GM12875 (cell line): Measurements from ENCODE around the gene NCK2.

Source experiments
- H3K4me3 ChIP-seq: one replicate; pipeline ENCODE4 v1.5.1; 2011; ENCODE audit warnings: low read depth, low read length, control low read depth
- TF ChIP-seq, protein P1 (sequence below): IDR thresholded peaks from 2 replicates; pipeline ENCODE4 v1.5.1; 2011; ENCODE audit warnings: low read depth, mild to moderate bottlenecking, control low read depth, inconsistent platforms, low read length, moderate library complexity, borderline replicate concordance; ENCODE audit not compliant: insufficient read depth

NCK2 gene

DNA sequence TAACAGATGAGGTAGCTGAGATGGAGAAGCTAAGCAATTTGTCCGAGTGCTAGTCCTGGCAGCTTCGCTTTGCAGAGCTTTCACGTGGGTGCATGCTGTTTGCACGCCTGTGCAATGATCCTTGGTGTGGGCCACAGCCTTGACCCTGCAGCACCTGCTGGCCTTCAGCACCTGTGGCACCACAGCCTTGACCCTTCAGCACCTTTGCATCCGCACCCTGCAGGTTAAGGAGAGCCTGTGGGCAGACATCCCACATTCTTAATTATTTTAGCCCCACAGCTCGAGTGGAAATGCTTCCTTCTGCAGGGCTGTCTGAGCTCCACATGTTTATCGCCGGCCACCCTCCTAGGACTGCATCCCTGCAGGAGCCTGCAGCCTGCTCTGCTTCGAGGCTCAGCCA, 19.3 kb downstream of the NCK2 start:
- no peak overlapping the region for H3K4me3 ChIP-seq
- TF ChIP-seq, protein P1, sequence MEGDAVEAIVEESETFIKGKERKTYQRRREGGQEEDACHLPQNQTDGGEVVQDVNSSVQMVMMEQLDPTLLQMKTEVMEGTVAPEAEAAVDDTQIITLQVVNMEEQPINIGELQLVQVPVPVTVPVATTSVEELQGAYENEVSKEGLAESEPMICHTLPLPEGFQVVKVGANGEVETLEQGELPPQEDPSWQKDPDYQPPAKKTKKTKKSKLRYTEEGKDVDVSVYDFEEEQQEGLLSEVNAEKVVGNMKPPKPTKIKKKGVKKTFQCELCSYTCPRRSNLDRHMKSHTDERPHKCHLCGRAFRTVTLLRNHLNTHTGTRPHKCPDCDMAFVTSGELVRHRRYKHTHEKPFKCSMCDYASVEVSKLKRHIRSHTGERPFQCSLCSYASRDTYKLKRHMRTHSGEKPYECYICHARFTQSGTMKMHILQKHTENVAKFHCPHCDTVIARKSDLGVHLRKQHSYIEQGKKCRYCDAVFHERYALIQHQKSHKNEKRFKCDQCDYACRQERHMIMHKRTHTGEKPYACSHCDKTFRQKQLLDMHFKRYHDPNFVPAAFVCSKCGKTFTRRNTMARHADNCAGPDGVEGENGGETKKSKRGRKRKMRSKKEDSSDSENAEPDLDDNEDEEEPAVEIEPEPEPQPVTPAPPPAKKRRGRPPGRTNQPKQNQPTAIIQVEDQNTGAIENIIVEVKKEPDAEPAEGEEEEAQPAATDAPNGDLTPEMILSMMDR = no peak

DNA sequence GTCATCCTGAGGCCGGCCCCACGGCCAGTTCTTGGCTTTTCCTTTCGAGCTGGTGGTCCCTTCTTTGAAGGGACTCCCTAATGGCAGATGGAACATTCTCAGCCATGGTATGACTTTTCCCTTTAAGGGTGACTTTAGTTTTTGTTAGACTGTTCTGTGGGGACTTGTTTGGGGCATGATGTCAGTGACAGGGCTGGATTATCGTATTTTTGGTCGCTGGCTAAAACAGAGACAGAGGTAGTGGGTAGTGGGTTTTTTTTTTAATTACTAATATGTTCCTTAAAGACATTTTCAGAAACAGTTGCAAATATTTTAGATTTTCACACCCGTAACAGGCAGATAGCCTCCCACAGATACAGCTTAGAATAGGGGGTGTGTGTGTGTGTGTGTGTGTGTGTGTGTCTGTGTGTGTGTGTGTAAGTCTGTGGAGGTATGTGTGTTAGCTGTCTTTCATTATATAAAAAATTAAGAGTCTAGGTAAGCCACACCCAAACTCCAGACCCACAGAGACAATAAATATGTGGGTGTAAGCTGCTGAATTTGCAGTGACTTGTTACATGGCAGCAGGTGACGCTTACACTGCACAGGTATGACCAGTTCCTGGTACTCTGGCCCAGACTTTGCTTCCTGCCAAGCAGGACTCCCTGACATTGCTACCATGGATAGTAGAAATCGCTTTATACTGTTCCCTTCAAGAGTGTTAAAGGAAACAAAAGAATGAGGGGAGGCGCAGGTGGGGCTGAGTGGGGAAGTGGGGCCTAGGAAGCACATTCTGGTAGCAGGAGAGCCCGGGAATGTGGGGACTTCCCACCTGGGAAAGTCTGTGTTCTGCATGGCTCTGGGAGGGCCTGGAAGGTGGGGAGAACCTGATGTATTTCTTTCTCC, 20.9 kb downstream of the NCK2 start:
- H3K4me3 ChIP-seq = no peak overlapping the region
- TF ChIP-seq, protein P1 = no peak

DNA sequence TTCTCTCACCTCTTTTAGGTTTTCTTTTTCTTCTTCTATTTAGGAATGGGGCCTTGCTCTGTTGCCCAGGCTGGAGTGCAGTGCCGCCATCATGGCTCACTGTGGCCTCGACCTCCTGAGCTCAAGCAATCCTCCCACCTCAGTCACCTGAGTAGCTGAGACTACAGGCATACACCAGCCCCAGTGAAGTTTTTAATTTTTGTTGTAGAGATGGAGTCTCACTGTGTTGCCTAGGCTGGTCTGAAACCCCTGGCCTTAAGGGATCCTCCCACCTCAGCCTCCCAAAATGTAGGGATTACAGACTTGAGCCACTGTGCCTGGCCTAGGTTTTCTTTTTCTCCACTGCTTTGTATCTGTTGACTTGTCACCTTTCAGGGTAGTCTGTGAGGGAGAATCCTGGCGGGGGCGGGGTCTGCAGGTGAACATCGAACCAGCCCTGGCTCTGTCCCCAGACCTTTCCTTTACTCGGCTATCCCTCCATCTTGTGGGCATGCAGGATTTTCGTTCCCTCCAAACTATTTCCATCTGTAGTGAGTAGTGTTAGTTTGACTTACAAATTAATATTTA, 21.7 kb downstream of the NCK2 start:
- H3K4me3 ChIP-seq = no peak overlapping the region
- TF ChIP-seq, protein P1 = no peak

DNA sequence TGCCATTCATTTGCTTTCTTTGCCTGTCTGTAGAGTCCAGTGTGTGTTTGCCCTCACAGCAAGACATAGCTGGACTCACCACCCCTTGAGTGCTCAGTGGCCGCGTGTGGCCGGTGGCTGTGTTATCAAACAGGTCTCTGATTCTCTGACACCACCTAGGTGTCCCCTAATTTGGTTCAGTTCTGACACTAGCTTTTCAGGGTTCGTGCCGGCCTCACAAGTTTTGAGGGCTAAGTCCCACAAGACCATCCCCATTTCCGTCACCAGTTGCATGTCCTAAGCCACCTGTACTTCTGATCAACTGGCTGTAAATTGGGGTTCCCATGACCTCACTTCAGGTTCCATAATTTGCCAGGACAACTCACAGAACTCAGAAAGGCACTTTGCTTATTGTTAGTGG, 23.5 kb downstream of the NCK2 start:
- TF ChIP-seq, protein P1 = no peak
- no peak overlapping the region for H3K4me3 ChIP-seq

DNA sequence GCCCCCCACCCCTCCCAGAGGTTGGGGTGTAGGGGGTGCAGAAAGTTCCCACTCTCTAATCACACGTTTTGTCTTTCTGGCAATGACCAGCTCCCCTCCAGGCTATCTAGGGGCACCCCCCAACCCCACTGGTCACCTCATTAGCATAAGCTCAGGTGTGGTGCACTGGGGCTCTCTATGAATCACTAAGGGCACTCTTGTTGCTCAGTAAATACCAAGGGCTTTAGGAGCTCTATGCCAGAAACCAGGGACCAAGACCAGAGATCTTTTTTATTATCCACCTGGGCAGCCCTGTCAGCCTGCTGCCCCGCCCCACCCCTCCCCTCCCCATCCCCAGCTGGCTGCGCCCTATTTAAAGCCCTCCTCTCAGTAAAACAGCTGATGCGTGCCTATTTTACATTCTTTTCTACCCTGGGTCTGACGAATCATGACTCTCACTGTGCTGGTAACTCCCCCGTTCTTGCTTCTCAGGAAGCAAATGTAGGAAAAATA, 24.3 kb downstream of the NCK2 start:
- TF ChIP-seq, protein P1 = no peak
- H3K4me3 ChIP-seq = no peak overlapping the region

DNA sequence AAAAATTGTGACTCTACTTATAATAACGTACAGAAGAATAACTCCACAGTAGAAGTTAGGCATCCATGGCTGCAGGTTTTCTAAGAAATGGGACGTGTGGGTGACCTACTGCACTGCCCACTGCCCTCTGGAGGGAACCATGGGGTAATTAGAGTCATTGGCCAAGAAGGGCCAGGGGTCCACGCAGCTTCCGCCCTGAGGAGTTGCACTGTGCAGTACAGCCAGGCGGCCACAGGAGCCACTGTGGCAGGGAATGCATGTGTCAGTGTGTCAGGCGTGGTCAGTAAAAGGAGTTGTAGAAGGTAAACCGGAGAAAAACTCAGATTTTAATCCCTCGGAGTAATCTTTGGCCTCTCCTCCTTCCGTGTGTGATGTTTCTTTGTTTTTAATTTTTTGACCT, 24.8 kb downstream of the NCK2 start:
- H3K4me3 ChIP-seq = no peak overlapping the region
- TF ChIP-seq, protein P1 = peak; percentile 21; the same call in 1 of the 2 replicates
